GM19351 (cell line): Measurements from ENCODE around the gene TSNAXIP1.
"Not testable (repeated sequence)": the region's sequence is repeated elsewhere in the genome, so short reads cannot be mapped to it uniquely, and the experiment has no call there.

ENCODE experiments used
- ATAC-seq: cut with Tn5 transposase; IDR thresholded peaks from one replicate; pipeline ENCODE4 v1.9.1; 2021; ENCODE audit warnings: mild to moderate bottlenecking, moderate library complexity; ENCODE audit not compliant: unreplicated experiment

Gene TSNAXIP1

GRCh38 chr16:67833030-67833414 is 26.3 kb downstream of the TSNAXIP1 start:
- no peak for ATAC-seq

GRCh38 chr16:67833415-67834241 is 26.9 kb downstream of the TSNAXIP1 start:
- ATAC-seq = peak; percentile 99

GRCh38 chr16:67834242-67834614 is 27.5 kb downstream of the TSNAXIP1 start:
- ATAC-seq = no peak

GRCh38 chr16:67837190-67837589 is 30.5 kb downstream of the TSNAXIP1 start:
- not testable (repeated sequence) for ATAC-seq

- ATAC-seq = no peak
Measured at GRCh38 chr16:67837811-67838210, 31.1 kb downstream of the TSNAXIP1 start.

- ATAC-seq = no peak
Measured at GRCh38 chr16:67841198-67841815, 34.6 kb downstream of the TSNAXIP1 start.

GRCh38 chr16:67841816-67842508 is 35.3 kb downstream of the TSNAXIP1 start, which contains the start of gene THAP11:
THAP11 (plus strand) TSS chr16:67842320; CDS start chr16:67842555, 235 bp downstream.
- ATAC-seq = peak; percentile 42

GRCh38 chr16:67842509-67843342 is 36.0 kb downstream of the TSNAXIP1 start:
- peak; percentile 7 for ATAC-seq

GRCh38 chr16:67843343-67843765 is 36.7 kb downstream of the TSNAXIP1 start:
- no peak for ATAC-seq

- no peak for ATAC-seq
Measured at GRCh38 chr16:67844497-67844896, 37.8 kb downstream of the TSNAXIP1 start.

- no peak for ATAC-seq
Measured at GRCh38 chr16:67845291-67846062, 38.8 kb downstream of the TSNAXIP1 start.

- ATAC-seq = no peak
Measured at GRCh38 chr16:67846063-67846319, 39.3 kb downstream of the TSNAXIP1 start.

- ATAC-seq = peak; percentile 54
Measured at GRCh38 chr16:67846320-67847063, 39.8 kb downstream of the TSNAXIP1 start, which contains the start of gene NUTF2. NUTF2 (plus strand) TSS chr16:67846933; CDS start chr16:67865131, 18,198 bp downstream.

GRCh38 chr16:67847064-67847861 is 40.6 kb downstream of the TSNAXIP1 start, which contains the start of gene CENPT:
CENPT (minus strand) TSS chr16:67847693; CDS start chr16:67833859, 13,834 bp downstream.
- peak; percentile 39 for ATAC-seq

GRCh38 chr16:67848118-67848517 is 41.4 kb downstream of the TSNAXIP1 start:
- ATAC-seq = no peak

GRCh38 chr16:67853670-67854069 is 47.0 kb downstream of the TSNAXIP1 start:
- ATAC-seq = no peak

GRCh38 chr16:67855789-67856188 is 49.1 kb downstream of the TSNAXIP1 start:
- ATAC-seq = no peak

- ATAC-seq = no peak
Measured at GRCh38 chr16:67856927-67857546, 50.3 kb downstream of the TSNAXIP1 start.
